Activated CD4-positive, alpha-beta T cell treated with anti-CD3 and anti-CD28 coated beads for 24 hours (primary cell): ENCODE measurements around the gene CT45A10.
"Not testable (repeated sequence)": the region's sequence is repeated elsewhere in the genome, so short reads cannot be mapped to it uniquely, and the experiment has no call there.

Experiments
- DNase-seq, 2 donors: peaks; one replicate each; pipeline ENCODE4 v3.0.0-alpha.2; 2020; ENCODE audit warnings: low read depth in 2 of 2

CT45A10 gene, protein sequence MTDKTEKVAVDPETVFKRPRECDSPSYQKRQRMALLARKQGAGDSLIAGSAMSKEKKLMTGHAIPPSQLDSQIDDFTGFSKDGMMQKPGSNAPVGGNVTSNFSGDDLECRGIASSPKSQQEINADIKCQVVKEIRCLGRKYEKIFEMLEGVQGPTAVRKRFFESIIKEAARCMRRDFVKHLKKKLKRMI

DNA sequence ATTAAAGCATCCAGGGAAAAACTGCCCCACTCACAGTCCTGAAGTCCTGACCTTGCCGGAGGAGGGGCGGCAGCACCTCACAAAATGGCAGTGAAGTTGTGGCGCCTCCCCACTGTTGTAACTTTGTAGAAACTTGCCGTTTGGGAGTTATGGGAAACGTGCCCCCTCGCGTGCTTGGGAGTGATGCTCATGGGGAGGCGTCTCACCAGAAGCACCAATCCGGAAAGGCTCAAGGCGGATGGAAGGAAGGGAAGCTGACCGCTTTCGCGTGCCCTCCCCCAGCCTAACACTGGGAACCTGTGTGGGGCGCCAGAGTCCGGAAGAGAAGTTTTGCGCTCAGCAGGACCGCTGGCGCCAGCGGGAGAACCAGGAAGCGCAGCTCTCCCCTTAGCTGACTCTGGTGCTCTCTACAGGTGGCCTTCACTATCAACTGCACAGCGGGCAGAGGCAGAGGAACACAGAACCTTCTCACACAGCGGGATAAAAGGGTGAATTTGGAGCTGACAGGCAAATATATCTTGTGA is at the start of gene CT45A10, which contains the start of gene SAGE1:
TSS of gene CT45A10 (minus strand) at position 151 of the 524 bp plus-strand sequence. CDS start 8,100 bp downstream, outside the sequence.
TSS of gene SAGE1 (plus strand) at position 423 of the 524 bp plus-strand sequence. CDS start 2,527 bp downstream, outside the sequence.
- DNase-seq = no peak

DNA sequence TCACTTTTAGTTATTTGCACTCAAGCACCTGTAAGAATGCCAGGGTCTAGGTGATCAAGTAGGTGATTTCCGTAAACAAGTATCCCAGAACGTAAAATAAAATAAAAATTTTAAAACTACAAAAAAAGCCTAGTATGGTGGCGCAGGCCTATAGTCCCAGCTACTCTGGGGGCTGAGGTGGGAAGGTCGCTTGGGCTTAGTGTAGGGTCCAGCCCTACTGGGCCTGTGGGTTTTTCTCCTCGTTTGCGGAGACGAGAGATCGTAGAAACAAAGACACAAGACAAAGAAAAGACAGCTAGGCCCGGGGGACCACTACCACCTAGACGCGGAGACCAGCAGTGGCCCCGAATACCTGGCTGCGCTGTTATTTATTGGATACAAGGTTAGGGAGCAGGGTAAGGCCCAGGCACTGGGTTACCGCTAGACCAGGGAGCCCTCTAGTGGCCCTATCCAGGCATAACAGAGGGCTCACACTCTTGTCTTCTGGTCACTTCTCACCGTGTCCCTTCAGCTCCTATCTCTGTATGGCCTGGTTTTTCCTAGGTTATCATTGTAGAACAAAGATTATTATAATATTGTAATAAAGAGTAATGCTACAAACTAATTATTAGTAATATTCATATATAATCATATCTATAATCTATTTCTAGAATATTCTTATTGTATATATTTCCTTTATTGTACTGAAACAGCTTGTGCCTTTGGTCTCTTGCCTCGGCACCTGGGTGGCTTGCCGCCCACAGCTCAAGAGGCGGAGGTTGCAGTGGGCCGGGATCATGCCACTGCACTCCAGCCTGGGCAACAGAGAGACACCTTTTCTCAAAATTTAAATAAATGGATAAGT is 38.6 kb upstream of the CT45A10 start:
- DNase-seq = peak; percentile 12 to 33

DNA sequence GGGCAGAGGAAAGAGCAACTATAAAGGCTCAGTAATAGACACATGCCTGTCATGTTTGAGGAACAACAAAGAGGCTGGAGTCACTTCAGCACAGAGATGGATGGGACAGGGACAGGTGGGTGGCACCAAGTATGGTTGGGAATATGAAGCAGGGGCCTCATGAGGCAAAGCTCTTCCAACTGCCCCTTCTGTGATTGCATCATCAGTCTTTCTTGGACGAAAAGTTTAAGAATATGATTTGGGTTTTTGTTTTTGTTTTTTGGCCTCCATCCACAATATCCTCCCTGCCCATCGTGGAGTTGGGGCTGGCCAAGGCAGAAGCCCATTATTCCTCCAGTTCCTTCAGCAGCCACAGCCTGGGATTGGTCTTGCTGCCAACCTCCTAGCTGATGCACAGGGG is 34.7 kb upstream of the CT45A10 start:
- no peak for DNase-seq

DNA sequence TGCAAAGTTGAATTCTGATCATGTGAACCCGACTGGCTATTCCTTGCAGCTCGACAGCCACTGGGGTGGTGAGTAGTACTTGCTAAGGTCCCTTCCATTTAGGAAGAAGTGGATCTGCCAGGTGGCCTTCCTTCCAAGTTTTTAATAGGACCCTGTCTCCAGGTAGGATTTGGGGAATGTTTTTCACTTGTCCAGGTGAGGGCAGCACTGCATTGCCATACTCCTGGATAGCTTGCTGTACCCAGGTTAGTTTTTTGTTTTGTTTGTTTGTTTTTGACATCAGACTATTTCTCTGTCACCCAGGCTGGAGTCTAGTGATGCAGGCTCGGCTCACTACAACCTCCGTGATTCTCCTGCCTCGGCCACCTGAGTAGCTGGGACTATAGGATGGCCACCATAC is 30.1 kb upstream of the CT45A10 start:
- no peak for DNase-seq

DNA sequence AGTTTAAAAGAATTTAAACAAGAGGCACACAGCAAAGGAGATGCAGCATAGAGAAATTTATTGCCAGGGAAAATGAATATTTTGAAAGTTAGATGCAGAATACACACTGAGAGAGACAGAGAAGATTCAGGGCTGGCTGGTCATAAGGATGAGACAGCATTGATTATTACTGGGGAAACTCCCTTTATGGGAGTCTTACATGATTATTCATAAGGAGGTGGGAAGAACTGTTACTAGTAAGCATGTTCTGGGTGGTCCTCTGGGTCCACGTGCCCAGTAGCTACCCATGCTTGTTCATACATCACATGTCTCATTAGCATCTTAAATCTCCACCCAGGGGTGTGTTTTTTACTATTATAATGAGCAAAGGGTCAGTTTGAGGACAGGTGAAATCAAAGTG is 27.3 kb upstream of the CT45A10 start:
- DNase-seq = not testable (repeated sequence)

DNA sequence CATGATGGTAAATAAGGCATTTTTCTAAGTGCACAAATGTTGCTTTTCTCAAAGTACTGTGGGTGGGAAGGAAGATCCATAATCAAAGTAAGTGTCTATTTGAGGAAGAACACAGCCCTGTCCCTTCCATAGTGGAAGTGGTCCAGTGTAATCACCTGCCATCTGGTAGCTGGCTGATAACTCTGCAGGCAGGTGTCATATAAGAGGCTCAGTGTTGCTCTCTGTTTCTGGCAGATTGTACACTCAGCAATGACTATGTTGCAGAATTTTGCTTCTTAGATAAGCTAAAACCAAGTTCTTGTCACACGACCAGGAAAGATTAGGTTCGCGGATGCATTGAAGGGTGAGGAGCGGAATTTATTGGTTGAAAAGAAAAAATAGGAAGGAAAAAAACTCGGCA is 21.2 kb upstream of the CT45A10 start:
- DNase-seq = no peak

DNA sequence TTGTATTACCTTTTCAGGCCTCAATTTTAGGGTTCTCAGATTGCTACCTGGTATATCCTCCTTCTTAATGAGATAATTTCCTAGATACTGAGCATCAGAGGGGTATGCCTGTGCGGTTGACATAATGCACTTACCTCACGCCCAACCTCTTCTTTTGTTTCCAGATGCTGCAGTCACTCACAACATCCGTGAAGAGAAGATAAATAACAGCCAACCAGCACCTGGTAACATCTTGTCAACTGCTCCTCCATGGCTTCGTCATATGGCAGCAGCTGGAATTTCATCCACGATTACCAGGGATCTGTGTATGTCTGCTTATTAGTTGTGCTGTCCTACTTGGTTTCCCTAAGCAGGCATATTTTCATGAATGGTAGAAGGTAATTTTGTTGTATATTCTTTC is 17.0 kb upstream of the CT45A10 start:
- DNase-seq = no peak

DNA sequence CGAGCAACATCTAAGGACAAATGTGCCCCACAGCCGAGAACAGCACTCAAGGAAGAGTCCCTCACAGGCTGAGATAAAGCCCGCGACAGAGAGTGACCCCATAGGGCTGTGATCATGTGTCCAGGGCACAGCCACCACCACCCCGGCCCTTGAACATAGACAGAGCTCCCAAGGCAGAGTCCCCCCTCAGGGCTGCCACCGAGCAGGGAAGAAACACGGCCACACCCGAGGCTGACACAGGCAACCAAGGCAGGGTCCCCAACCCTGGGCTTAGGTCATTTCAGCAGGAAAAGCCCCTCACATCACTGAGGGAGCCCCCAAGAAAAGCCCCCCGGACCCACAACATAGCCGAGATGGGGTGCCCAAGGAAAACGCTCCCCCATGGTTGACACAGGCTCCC is 463 bp downstream of the CT45A10 start:
- no peak for DNase-seq

DNA sequence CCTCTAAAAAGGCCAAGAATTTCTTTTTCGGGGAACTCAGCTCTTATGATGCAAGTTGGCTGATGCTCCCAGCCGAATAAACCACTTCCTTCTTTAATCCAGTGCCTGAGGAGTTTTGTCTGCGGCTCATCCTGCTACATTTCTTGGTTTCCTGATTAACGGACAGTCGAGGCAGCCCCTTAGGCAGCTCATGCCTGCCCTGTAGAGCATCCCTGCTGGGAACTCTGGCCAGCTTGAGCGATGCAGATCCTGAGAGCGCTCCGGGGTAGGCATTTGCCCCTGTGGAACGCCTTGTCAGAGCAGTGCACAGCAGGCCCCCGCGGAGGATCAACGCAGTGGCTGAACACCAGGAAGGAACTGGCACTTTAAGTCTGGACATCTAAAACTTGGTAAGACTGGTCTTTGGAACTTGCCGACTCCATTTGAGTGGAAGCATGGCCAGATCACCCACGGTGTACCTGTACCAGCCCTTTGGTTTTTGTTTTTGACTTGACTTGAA is 3.1 kb downstream of the CT45A10 start:
- DNase-seq = no peak

DNA sequence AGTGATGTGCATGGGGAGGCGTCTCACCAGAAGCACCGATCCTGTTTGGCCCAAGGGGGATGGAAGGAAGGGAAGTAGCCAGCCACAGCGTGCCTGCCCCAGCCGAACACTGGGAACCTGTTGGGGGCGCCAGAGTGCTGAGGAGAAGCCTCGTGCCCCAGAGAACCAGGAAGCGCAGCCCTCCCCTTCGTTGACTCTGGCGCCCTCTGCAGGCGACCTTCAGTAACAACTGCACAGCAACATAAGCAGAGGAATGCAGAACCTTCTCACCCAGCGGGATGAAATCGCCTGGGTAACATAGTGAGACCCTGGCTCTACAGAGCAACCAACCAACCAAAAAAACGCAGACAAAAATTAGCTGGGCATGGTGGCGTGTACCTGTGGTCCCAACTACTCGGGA is 4.3 kb downstream of the CT45A10 start:
- peak in 1 of 2 donors; percentile 22 for DNase-seq

DNA sequence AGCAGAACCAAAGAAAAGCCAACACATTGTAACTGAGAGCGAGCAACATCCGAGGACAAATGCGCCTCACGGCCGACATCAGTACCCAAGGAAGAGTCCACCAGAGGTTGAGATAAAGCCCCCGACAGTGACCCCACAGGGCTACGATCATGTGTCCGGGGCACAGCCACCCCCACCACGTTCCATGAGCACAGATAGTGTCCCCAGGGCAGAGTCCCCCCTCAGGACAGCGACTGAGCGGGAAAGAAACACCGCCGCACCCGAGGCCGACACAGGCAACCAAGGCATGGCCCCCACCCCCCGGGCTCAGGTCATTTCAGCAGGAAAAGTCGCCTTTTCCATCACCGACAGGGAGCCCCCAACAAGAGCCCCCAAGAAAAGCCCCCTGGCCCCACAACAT is 5.0 kb downstream of the CT45A10 start:
- not testable (repeated sequence) for DNase-seq

DNA sequence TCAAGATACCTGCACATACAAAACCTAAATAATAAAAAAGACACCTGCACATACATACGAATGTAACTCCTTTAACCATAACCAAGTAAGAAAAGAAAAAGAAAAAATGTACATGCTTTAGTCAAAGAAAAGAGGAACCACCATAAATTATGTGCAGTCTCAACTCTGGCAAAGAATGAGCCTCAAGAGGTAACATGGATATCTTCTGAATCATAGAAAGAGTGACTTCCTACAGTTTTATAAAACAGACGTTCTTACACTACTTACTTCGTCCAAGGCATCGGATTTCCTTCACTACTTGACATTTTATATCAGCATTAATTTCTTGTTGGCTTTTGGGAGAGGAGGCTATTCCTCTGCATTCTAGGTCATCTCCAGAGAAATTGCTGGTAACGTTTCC is 10.5 kb downstream of the CT45A10 start:
- DNase-seq = not testable (repeated sequence)

DNA sequence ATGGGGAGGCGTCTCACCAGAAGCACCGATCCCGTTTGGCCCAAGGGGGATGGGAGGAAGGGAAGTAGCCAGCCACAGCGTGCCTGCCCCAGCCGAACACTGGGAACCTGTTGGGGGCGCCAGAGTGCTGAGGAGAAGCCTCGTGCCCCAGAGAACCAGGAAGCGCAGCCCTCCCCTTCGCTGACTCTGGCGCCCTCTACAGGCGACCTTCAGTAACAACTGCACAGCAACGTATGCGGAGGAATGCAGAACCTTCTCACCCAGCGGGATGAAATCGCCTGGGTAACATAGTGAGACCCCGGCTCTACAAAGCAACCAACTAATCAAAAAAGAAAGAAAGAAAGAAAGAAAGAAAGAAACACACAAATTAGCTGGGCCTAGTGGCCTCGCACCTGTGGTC is 21.5 kb downstream of the CT45A10 start, which contains the start of gene CT45A9:
TSS of gene CT45A9 (minus strand) at position 101 of the 400 bp plus-strand sequence. CDS start 3,751 bp downstream, outside the sequence.
- DNase-seq = not testable (repeated sequence)

DNA sequence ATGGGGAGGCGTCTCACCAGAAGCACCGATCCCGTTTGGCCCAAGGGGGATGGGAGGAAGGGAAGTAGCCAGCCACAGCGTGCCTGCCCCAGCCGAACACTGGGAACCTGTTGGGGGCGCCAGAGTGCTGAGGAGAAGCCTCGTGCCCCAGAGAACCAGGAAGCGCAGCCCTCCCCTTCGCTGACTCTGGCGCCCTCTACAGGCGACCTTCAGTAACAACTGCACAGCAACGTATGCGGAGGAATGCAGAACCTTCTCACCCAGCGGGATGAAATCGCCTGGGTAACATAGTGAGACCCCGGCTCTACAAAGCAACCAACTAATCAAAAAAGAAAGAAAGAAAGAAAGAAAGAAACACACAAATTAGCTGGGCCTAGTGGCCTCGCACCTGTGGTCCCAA is 38.8 kb downstream of the CT45A10 start, which contains the start of gene CT45A8:
TSS of gene CT45A8 (minus strand) at position 101 of the 400 bp plus-strand sequence. CDS start 3,755 bp downstream, outside the sequence.
- not testable (repeated sequence) for DNase-seq

DNA sequence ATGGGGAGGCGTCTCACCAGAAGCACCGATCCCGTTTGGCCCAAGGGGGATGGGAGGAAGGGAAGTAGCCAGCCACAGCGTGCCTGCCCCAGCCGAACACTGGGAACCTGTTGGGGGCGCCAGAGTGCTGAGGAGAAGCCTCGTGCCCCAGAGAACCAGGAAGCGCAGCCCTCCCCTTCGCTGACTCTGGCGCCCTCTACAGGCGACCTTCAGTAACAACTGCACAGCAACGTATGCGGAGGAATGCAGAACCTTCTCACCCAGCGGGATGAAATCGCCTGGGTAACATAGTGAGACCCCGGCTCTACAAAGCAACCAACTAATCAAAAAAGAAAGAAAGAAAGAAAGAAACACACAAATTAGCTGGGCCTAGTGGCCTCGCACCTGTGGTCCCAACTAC is 56.1 kb downstream of the CT45A10 start, which contains the start of gene CT45A7:
TSS of gene CT45A7 (minus strand) at position 101 of the 400 bp plus-strand sequence. CDS start 3,747 bp downstream, outside the sequence.
- not testable (repeated sequence) for DNase-seq
